HG03108 (cell line): Measurements from ENCODE around the gene PLPPR3.

Experiments
- ATAC-seq: cut with Tn5 transposase; IDR thresholded peaks from one replicate; pipeline ENCODE4 v1.9.1; 2021; ENCODE audit warnings: moderate library complexity; ENCODE audit not compliant: unreplicated experiment

The PLPPR3 gene

GRCh38 chr19:797528-798414 lies 24.0 kb downstream of the PLPPR3 start:
- ATAC-seq = peak; percentile 34

DNA sequence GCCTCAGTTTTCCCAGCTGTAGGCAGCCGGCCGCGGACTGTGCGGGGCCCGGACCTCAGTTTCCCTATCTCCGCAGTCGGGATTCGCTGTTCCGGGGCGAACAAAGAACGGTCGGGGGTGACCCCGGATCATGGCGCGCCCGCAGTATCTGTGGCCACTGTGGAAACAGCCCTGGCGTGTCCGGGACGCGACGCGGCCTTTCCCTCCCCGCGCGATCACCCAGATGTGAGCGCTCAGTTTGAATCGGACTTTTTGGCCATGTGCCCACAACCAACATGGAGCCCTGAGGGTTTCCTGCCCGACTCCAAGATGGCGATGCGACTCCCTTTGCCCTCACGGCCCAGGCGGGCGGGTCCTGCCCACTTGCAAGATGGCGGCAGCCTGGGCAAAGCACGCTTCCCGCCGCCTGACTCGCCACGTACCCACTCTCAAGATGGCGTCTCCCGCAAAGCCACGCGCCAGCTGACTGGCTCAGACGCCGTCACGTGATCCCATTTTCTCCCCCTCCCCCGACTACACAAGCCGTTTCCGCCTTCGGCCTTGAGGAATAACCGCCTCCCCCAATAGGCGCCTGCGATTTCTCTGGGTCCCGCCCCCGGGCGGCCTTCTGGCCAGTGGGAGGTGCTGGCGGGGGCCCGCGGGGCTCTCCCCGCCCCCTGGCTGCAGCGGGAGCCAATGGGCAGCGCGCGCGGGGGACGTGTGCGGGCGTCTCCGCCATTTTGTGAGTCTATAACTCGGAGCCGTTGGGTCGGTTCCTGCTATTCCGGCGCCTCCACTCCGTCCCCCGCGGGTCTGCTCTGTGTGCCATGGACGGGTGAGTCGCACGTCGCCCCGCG lies 24.8 kb downstream of the PLPPR3 start, which contains the start of gene PTBP1:
Gene PTBP1 (plus strand): TSS at position 761 of the 836 bp plus-strand sequence. CDS start 46 bp downstream, at position 807.
- peak; percentile 81 for ATAC-seq

DNA sequence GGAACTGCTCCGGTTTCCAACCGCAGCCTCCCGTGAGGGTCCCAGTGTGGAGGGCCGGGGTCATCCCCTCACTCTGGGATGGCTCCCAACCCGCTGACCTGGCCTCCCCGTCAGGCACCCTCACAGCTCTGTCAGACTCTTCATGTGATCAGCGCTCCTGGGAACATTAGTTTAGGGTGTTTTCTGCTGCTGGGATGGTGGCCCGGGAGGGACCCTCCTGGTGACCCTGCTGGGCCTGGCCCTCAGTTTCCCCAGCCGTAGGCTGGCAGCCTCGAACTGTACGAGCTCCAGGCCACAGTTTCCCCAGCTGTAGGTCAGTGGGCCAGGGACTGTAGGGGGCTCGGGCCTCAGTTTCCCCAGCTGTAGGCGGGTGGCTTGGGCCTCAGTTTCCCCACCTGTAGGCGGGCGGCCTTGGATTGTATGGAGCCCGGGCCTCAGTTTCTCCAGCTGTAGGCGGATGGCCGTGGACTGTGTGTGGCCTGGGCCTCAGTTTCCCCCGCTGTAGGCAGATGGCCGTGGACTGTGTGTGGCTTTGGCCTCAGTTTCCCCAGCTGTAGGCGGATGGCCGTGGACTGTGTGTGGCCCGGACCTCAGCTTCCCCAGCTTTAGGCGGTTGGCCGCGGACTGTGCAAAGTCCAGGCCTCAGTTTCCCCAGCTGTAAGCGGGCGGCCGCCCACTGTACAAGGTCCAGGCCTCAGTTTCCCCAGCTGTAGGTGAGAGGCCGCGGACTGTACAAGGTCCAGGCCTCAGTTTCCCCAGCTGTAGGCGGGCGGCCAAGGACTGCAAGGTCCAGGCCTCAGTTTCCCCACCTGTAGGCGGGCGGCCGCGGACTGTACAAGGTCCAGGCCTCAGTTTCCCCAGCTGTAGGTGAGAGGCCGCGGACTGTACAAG lies 25.8 kb downstream of the PLPPR3 start:
- ATAC-seq = no peak

DNA sequence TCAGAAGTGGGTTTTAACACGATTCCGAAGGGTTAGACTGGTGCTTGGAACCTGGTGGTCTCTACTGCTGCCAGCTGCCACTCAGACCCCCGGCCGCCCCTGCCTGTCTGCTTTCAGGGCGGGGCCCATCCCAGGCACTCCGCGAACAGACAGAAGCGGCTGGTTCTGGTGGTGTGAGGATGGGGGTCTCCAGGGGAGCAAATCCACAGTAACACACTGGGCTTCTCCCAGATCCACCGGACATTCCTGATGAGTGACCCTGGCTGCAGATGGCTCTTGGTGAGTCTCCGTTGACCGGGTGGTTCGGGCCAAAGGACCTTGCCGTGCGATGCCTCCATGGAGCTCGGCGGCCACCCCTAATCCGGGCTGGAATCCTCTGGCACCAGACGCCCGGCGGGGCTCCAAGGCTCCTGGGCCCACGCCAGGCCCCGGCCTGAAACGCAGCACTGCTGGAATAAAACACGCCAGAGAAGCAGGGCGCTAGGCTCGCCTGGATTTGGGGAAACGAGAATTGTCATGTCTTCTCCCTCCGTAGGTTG lies 26.6 kb downstream of the PLPPR3 start:
- no peak for ATAC-seq

DNA sequence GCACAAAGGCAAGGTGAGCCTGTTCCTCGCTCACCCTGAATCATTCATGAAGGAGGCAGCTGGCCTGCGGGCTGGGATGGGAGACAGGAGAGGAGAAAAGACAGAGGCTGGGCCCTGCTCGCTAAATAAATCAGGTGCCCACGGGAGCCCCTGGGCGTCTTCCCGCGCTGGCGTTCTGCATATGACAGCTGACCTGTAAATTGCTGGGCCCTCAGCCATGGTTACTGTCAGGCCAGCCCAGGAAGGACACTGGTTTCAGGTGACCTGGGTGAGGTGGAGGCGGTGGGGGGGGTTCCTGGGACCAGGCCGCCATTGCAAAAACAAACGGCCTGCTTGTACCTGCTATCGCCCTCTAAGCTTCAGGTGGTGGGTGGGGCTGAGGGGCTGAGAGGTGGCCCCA lies 27.9 kb downstream of the PLPPR3 start:
- no peak for ATAC-seq

DNA sequence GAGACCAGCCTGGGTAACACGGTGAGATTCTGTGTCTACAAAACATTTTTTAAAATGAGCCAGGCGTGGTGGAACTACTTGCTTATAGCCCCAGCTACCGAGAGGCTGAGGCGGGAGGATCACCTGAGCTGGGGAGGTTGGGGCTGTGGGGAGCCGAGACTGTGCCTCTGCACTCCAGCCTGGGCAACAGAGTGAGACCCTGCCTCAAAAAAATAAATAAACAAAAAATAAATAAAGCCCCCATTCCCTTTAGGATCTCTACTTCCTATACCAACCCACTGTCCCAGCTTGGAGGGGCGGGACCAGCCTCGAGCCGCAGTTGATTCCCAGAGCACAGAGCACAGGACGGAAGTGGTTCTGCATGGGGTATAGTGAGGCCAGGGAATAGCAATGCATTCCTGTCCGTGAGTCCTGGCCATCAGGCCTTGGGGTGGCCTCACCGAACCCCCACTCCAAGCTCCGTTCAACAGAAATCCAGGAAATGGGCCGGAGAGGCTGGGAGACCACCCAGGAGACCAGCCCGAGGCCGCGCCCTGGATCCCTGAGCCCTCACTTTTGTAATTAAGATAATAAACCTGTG lies 29.4 kb downstream of the PLPPR3 start:
- no peak for ATAC-seq

- ATAC-seq = no peak
Measured at GRCh38 chr19:791567-792305, 30.0 kb downstream of the PLPPR3 start.

- ATAC-seq = no peak
Measured at GRCh38 chr19:791007-791566, 30.7 kb downstream of the PLPPR3 start.

GRCh38 chr19:789701-790060 lies 32.1 kb downstream of the PLPPR3 start:
- no peak for ATAC-seq

GRCh38 chr19:788983-789700 lies 32.6 kb downstream of the PLPPR3 start:
- no peak for ATAC-seq

DNA sequence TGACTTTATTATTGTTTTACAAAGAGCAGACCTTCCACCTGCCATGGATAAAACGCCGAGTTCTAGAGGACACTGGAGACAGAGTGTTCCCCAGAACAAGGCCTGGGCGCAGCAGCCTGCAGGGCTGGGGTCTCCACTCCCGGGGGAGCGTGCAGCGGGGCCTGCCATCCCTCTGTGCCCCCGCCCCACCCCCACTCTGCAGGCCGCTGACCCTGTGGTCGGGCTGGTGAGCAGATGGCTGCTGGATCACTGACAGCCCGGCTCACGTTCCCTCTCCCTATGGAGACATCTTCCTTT lies 33.1 kb downstream of the PLPPR3 start:
- no peak for ATAC-seq

DNA sequence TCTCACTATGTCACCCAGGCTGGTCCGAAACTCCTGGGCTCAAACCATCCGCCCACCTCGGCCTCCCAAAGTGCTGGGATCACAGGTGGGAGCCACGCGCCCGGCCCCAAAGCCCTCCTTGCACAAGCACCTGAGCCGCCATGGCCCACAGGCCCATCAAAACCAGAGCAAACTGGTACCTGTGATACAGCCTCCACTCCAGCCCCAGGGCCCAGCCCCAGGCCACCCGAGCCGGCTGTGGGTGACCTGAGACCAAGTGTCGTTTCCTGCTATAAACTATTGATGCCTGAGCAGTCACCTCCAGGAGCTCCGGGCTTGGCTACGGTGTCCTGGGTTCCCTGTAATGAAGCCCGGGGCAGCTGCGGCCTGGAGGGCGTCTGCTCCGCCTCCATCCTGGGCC lies 34.2 kb downstream of the PLPPR3 start:
- no peak for ATAC-seq

- no peak for ATAC-seq
Measured at GRCh38 chr19:784541-784940, 37.2 kb downstream of the PLPPR3 start.

DNA sequence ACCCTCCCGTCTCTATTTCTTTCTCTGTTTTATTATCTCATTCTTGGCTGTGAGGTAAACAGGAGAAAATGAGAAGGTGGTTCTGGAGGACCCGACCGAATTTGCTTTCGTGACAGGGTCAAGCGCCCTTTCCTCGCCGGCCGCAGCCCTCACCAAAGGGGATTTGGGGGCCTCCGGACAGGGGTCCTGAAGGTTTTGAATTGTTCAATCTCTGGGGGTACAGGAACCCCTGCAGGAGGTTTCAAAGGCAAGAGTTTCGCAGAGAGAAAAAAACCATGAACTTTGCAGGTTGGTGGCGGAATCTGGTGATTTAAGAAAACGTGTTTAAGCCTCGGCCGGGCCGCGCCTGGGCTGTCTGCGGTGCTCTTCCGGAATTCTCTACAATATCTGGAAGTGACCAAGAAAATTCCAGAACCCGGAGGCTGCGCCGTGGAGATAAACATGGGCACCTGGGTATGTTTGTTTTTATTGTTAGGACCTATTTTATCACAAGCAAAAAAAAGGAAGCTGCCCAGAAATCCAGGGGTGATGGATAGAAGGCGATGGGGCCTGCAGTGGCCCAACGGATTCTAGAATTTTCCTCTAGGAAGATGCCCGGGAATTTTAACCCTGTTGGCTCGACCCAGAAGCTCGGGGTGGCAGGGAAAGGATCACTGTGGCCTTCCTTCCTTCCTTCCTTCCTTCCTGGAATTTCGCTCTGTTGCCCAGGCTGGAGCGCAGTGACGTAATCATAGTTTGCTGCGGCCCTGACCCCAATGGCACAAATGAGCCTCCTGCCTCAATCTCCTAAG lies 38.7 kb downstream of the PLPPR3 start:
- no peak for ATAC-seq

DNA sequence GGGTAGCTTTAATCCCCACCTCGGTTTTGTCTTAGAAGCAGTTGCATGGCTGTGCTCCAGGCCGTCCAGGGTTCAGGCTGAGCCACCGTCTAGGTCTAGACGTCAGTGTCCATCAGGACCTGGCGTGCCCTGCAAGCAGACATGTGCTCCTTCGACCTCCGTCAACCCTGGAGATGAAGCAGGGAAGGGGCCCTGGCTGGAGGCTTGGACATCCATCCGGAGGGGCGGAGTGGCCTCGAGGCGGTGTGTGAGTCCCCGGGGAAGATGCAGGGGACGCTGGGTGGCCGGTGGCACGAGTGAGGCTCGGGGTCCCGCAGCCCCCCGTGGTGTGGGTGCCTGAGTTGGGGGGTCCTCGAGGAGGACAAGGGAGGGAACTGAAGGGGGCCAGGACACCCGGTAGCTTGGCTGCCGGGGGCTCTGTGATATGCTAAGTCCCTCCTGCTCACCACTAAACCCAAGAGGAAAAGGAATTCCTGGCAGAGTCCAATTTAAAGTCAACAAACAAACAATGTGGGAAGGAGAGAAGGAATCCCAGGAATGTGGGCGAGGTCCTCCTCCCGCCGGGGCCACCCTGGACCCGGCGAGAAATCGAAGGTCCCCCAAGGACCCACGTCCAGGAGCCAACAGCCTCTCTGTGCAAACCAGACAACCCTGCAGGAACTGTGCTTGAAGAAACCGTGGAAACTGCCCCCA lies 39.4 kb downstream of the PLPPR3 start:
- no peak for ATAC-seq

DNA sequence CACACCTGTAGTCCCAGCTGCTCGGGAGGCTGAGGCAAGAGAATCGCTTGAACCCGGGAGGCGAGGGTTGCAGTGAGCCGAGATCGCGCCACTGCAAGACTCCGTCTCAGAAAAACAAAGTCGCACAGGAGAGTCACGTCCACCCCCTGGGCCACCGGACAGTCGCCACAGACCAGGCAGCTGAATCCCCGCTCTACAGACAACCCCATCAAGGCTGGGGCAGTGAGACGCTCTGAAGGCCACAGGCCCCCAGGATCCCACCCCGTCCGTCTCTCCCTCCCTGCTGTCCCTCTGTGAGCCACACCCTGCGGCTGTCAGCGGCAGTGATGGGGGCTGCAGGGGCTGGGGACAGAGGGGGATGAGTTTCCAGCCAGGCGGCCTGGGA lies 40.0 kb downstream of the PLPPR3 start:
- no peak for ATAC-seq

DNA sequence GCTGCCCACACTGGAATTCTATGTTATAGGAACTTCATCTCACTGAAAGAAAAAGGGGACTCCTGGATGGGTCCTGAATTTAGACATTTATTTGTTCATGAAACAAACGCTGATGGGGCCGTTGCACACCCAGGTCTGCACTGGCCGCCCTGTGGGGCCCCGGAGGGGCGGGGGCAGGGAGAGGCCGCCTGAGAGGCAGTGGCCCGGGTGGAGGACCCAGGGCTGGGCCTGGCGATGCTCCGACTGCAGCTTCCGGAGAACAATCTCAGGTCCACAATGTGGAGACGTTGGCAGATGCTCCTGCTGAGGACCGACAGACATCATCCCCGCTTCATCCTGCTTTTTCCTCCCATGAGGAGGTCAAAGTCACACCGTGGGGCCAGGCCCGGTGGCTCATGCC lies 40.8 kb downstream of the PLPPR3 start:
- no peak for ATAC-seq
